Activated CD8-positive, alpha-beta T cell treated with anti-CD3 and anti-CD28 coated beads for 36 hours (primary cell): Measurements from ENCODE around the gene RAMAC. TPM values are rescaled to one million over a fixed set of nuclear protein-coding genes. Genes with fewer than 3 reads are reported as not detected.
"Not testable (repeated sequence)": the region's sequence is repeated elsewhere in the genome, so short reads cannot be mapped to it uniquely, and the experiment has no call there.

Experiments
- ATAC-seq: fragments of 200-7000 bp; cut with Tn5 transposase; one replicate; pipeline ENCODE4 v1.10.0; 2021; ENCODE audit warnings: mild to moderate bottlenecking, moderate library complexity
- CTCF ChIA-PET: fragments of 350-600 bp; sonication (Branson Sonifier 250); formaldehyde crosslinking; loops from one replicate; lab custom pipeline; 2021; ENCODE audit warnings: antibody characterized with exemption; lab: Charles Lee
- POLR2A ChIA-PET: fragments of 350-600 bp; sonication (Branson Sonifier 250); formaldehyde crosslinking; loops from one replicate; lab custom pipeline; 2021; ENCODE audit warnings: antibody characterized with exemption; lab: Charles Lee
- DNase-seq: peaks from one replicate; pipeline ENCODE4 v3.0.0-alpha.2; 2020
- H3K27ac Mint-ChIP-seq: one replicate; pipeline ENCODE4 v1.8.0; 2021; ENCODE audit warnings: mild to moderate bottlenecking, mixed read lengths
- H3K27me3 Mint-ChIP-seq: one replicate; pipeline ENCODE4 v1.8.0; 2021; ENCODE audit warnings: mixed read lengths
- H3K36me3 Mint-ChIP-seq: one replicate; pipeline ENCODE4 v1.8.0; 2021; ENCODE audit warnings: low read depth, mixed read lengths
- H3K4me1 Mint-ChIP-seq: one replicate; pipeline ENCODE4 v1.8.0; 2021; ENCODE audit warnings: low read depth, mixed read lengths
- H3K4me3 Mint-ChIP-seq: one replicate; pipeline ENCODE4 v1.8.0; 2021; ENCODE audit warnings: mild to moderate bottlenecking, moderate library complexity, mixed read lengths
- H3K9me3 Mint-ChIP-seq: one replicate; pipeline ENCODE4 v1.8.0; 2021; ENCODE audit warnings: mixed read lengths
- intact Hi-C: fragments of 100-400 bp; cut with micrococcal nuclease; formaldehyde crosslinking; loops from one replicate; pipeline ENCODE4 v1.10.0; 2022
- total RNA-seq, 2 experiments: library from RNA; stranded (reverse); gene quantifications; one replicate each; pipeline ENCODE4 v1.2.3, GENCODE V29; 2021
- TF ChIP-seq, protein P1 (sequence below): fragments of 200-600 bp; IDR thresholded peaks from one replicate; pipeline ENCODE4 v1.8.0; 2022; ENCODE audit warnings: antibody characterized with exemption, mild to moderate bottlenecking

The RAMAC gene
- total RNA-seq, 2 experiments from 2014 or later: 18.2 to 19.7 TPM

DNA sequence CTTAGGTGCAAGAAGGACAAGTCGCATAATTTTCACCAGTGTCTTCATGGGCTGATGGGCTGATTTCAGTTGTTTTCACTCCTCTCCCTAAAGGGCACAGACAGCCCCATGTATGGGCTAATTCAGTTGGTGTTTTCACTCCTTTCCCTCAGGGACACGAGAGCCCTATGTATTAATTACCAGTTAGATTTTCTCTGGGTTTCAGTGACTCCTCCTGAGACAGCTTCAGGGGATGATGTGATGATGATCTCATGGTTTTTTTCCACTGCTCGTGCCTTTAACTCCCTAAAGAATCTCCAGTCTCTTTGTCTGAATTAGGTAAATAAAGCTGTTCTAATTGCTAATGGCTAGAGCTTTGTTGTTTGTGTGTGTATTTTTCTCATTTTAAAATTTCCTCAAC, 9.9 kb downstream of the RAMAC start:
- CTCF ChIA-PET: interaction anchor here (1.1 to 1.9 kb wide), 2 partner anchors 10 to 147 kb away, joined by 5 read pairs; partner anchors contain the start of gene RAMAC
- TF ChIP-seq, protein P1, sequence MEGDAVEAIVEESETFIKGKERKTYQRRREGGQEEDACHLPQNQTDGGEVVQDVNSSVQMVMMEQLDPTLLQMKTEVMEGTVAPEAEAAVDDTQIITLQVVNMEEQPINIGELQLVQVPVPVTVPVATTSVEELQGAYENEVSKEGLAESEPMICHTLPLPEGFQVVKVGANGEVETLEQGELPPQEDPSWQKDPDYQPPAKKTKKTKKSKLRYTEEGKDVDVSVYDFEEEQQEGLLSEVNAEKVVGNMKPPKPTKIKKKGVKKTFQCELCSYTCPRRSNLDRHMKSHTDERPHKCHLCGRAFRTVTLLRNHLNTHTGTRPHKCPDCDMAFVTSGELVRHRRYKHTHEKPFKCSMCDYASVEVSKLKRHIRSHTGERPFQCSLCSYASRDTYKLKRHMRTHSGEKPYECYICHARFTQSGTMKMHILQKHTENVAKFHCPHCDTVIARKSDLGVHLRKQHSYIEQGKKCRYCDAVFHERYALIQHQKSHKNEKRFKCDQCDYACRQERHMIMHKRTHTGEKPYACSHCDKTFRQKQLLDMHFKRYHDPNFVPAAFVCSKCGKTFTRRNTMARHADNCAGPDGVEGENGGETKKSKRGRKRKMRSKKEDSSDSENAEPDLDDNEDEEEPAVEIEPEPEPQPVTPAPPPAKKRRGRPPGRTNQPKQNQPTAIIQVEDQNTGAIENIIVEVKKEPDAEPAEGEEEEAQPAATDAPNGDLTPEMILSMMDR: no peak
- no peak overlapping the region for H3K4me3 Mint-ChIP-seq
- intact Hi-C loops: no loop called here
- POLR2A ChIA-PET: interaction anchor here (1.5 kb wide), 1 partner anchor 9 kb away, joined by 6 read pairs; no protein-coding TSS in a partner anchor
- H3K27ac Mint-ChIP-seq: no peak overlapping the region
- no peaks in the 10 kb centered on the region for H3K9me3 Mint-ChIP-seq
- DNase-seq (no peak), ATAC-seq (no peak)
- peaks cover 9% of the 10 kb centered on the region for H3K4me1 Mint-ChIP-seq
- H3K27me3 Mint-ChIP-seq: no peaks in the 10 kb centered on the region
- peaks cover 3% of the 10 kb centered on the region for H3K36me3 Mint-ChIP-seq

DNA sequence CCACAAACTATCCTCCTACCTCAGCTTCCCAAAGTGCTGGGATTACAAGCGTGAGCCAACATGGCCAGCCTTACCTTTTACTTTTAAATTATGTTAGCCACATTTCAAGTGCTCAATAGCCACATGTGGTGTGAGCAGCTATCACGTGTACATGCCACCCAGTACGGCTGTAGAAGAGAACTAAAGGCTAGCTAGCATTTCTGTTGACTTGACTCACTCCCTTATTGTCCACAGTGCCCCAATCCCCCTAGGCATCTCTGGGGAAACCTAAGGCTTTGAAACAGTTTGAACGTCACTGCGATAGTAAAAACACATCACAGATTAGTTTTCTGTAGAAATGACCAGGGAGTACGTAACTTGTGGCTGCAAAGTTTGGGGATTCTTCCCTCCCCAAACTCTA, 13.4 kb downstream of the RAMAC start:
- intact Hi-C loops: no loop called here
- DNase-seq: no peak
- H3K27me3 Mint-ChIP-seq: no peaks in the 10 kb centered on the region
- ChIA-PET CTCF (interaction anchor here (0.6 to 3.6 kb wide), 20 partner anchors 9 to 471 kb away, joined by 3 to 43 read pairs (median 4); partner anchors contain the start of genes C15orf40 and RAMAC), POLR2A (interaction anchor here (1.5 to 2.1 kb wide), 2 partner anchors 14 to 459 kb away, joined by 5 read pairs; partner anchors contain the start of genes RAMAC and RPS17)
- peaks cover 9% of the 10 kb centered on the region for H3K4me1 Mint-ChIP-seq
- TF ChIP-seq, protein P1: no peak
- H3K9me3 Mint-ChIP-seq: no peaks in the 10 kb centered on the region
- H3K27ac Mint-ChIP-seq: no peak overlapping the region
- H3K36me3 Mint-ChIP-seq: no peaks in the 10 kb centered on the region
- H3K4me3 Mint-ChIP-seq: no peak overlapping the region
- ATAC-seq: no peak

DNA sequence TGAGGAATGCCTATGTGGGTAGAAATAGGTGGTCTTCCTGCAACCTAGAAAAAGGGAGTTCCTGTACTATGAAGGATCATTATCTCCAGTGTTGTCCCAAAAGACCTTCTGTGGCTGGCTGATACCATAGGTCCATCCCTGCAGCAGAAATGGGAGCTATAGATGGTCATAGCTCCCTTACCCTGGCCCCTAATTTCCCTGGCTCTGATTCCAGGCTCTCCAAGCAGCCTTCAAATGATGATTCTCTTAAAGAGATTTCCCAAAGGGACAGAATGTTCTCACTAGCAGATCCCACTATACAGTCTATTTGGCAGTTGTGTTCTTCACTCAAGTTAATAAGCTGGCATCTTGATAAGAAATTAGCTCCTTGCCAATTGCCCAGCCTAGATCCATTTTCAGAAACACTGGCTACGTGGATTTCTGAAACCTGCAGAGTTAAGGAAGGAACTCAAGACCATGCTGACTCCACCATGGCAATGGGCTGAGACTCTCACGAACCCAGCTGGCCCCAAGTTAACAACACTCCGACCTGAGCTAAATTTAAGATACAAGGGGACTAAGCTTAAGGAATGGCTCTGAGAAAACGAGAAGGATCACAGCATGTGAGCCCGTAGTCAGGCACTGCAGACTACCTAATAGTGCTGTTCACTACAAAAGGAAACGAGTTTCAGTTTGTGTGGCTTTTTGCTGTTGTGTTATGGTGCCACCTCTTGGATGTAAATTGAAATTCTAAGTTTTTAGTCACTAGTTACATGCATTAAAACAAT, 14.1 kb downstream of the RAMAC start:
- TF ChIP-seq, protein P1: peak; percentile 77
- ATAC-seq: peak; percentile 93
- intact Hi-C loops: loop anchor here (5.0 kb wide), 1 partner anchor 153 kb away; no protein-coding TSS in a partner anchor
- Mint-ChIP-seq H3K4me3 (peak overlapping the region; percentile 53), H3K4me1 (peaks cover 9% of the 10 kb centered on the region), H3K27ac (peak overlapping the region; percentile 70), H3K9me3 (no peaks in the 10 kb centered on the region), H3K27me3 (no peaks in the 10 kb centered on the region), H3K36me3 (peaks cover 2% of the 10 kb centered on the region)
- DNase-seq: peak; percentile 38
- ChIA-PET CTCF (interaction anchor here (0.6 to 3.6 kb wide), 31 partner anchors 9 to 471 kb away, joined by 3 to 43 read pairs (median 4); partner anchors contain the start of genes C15orf40 and RAMAC), POLR2A (interaction anchor here (1.5 to 2.1 kb wide), 3 partner anchors 14 to 460 kb away, joined by 3 to 5 read pairs (median 5); partner anchors contain the start of genes RAMAC and RPS17)

DNA sequence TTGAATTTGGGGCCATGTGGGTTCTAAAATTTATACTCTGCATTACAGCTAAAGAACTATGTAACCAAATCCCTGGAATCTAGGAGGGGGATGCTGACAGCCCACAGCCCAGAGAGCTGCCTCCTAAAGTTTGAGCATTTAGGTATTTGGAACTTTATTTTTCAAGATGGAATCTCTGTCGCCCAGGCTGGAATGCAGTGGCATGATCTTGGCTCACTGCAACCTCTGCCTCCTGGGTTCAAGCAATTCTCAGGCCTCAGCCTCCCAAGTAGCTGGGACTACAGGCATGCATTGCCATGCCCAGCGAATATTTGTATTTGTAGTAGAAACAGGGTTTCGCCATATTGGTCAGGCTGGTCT, 14.6 kb downstream of the RAMAC start:
- H3K27me3 Mint-ChIP-seq, H3K4me1 Mint-ChIP-seq, H3K9me3 Mint-ChIP-seq, H3K36me3 Mint-ChIP-seq, DNase-seq, H3K4me3 Mint-ChIP-seq, H3K27ac Mint-ChIP-seq: not testable (repeated sequence)
- intact Hi-C loops: loop anchor here (5.0 kb wide), 1 partner anchor 153 kb away; no protein-coding TSS in a partner anchor
- POLR2A ChIA-PET: interaction anchor here (1.5 to 2.1 kb wide), 3 partner anchors 15 to 461 kb away, joined by 3 to 5 read pairs (median 5); partner anchors contain the start of genes RAMAC and RPS17
- CTCF ChIA-PET: interaction anchor here (0.7 to 3.6 kb wide), 25 partner anchors 8 to 472 kb away, joined by 3 to 43 read pairs (median 4); partner anchors contain the start of genes C15orf40 and RAMAC
- TF ChIP-seq, protein P1: peak; percentile 36
- peak; percentile 12 for ATAC-seq
